ENCODE results near the gene DYNC1H1.

DNA sequence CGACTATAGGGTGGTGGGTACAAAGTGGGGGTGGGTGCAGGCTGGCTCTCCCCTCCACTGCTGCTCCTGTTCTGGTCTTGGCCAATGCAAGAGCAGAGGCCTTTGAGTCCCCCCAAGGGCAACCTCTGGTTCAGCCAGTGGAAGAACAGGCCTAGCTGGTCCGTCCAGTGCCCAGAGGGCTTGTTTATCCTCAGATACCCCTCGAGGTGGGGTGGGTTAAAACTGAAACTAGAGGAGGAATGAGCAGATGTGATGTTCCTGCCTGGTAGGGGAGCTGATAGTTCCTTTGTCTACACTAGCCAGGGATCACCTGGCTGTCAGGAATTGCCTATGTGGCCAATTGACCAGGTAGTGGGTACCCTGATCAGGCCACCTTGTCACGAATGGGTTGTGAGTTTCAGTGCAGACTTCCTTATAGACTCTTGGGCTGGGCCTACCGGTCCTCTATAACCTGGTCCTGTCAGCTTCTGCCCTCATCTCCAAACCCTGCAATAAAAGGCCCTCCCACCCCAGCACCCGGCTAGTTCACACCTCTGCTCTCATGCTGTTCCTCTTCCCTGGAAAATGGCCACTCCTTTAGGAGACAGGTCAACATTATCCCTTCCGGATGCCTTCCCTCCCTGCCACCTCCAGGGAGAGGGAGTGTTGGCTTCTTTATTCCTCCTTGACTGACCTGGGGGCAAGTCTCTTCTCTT, 133.2 kb downstream of the DYNC1H1 start:
- TF ChIP-seq EZH2 (IDR thresholded peaks at IDR 0.05) = no peak
- no peak for TF ChIP-seq POLR2AphosphoS5 (IDR thresholded peaks at IDR 0.05; ENCODE audit: borderline replicate concordance, low read depth, low read length)
- no peak for TF ChIP-seq FOXP2 (optimal IDR thresholded peaks at IDR 0.05; ENCODE audit: control extremely low read depth, extremely low read length, insufficient read depth)

Data from SK-N-MC (cell line).